ENCODE results near the gene ZCCHC12. TPM values are rescaled to one million over a fixed set of nuclear protein-coding genes. Genes with fewer than 3 reads are reported as not detected.

ZCCHC12 gene
- polyA plus RNA-seq, 1 of the 3 experiments (the other 2 are of a cell fraction) = 0.26 TPM

DNA sequence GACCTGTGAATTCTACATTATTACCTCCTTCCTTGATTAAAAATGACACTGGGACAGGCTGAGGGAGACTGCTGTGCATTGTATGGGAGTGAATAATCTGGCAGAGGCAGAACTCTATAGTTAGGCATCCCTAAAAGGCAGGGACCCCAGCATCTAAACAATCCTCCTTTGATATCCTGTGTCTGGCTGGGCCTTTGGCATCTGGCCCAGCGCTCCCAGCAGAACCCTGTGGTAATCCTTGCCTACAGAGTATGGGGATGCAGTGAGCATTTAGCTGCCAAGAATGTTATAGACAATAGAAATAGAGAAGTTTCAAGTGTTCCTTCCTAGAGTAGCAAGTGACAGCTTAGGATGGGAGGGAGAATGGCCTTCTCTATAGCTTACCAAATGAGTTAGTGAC, 38.5 kb downstream of the ZCCHC12 start (continued):
- no peak for TF ChIP-seq ELF1 (IDR thresholded peaks at IDR 0.05)
- TF ChIP-seq SIN3A (IDR thresholded peaks at IDR 0.05; ENCODE audit: borderline replicate concordance, low read depth, low read length) = no peak
- no peak for TF ChIP-seq CTCF (IDR thresholded peaks at IDR 0.05)
- TF ChIP-seq TEAD4 (IDR thresholded peaks at IDR 0.05; ENCODE audit: borderline replicate concordance, insufficient read depth) = no peak

GRCh38 chrX:118862979-118863378, 39.4 kb downstream of the ZCCHC12 start:
- Histone ChIP-seq H3K36me3 (replicated peaks in 1 of 2; ENCODE audit: control insufficient read depth in 1 of 2, insufficient read depth in 2 of 2, low read length in 1 of 2) (no peaks in the 10 kb centered on the region), H3K9ac (no peak overlapping the region), H2AFZ (ENCODE audit: low read depth) (no peak overlapping the region), H3K4me2 (no peak overlapping the region), H3K27ac (ENCODE audit: low read depth in 2 of 2, low read length in 1 of 2) (no peak overlapping the region), H3K27me3 (ENCODE audit: insufficient read depth) (peaks cover 5% of the 10 kb centered on the region), H4K20me1 (ENCODE audit: insufficient read depth) (no peaks in the 10 kb centered on the region), H3K9me3 (no peaks in the 10 kb centered on the region), H3K4me1 (ENCODE audit: control insufficient read depth in 1 of 2, insufficient read depth in 2 of 2, low read depth in 1 of 2, low read length in 1 of 2) (no peaks in the 10 kb centered on the region; a peak in 1 of 4 replicates), H3F3A (replicated peaks; ENCODE audit: insufficient read depth) (no peaks in the 10 kb centered on the region), H3K4me3 (ENCODE audit: low read depth in 2 of 2, low read length in 1 of 2) (no peak overlapping the region), H3K79me2 (ENCODE audit: insufficient read depth) (no peaks in the 10 kb centered on the region), H3K9me2 (no peaks in the 10 kb centered on the region)
- 35% methylated on average over 4 of the region's 4 CpGs for WGBS (ENCODE audit: low lambda C conversion rate)
- CTCF ChIA-PET = no interaction called here
- TF ChIP-seq MXI1 (IDR thresholded peaks at IDR 0.05; ENCODE audit: low read depth, low read length) (no peak), TAF1 (IDR thresholded peaks at IDR 0.05; ENCODE audit: borderline replicate concordance, low read depth, low read length) (no peak)
- no peak for DNase-seq
- POLR2A ChIA-PET = no interaction called here

DNA sequence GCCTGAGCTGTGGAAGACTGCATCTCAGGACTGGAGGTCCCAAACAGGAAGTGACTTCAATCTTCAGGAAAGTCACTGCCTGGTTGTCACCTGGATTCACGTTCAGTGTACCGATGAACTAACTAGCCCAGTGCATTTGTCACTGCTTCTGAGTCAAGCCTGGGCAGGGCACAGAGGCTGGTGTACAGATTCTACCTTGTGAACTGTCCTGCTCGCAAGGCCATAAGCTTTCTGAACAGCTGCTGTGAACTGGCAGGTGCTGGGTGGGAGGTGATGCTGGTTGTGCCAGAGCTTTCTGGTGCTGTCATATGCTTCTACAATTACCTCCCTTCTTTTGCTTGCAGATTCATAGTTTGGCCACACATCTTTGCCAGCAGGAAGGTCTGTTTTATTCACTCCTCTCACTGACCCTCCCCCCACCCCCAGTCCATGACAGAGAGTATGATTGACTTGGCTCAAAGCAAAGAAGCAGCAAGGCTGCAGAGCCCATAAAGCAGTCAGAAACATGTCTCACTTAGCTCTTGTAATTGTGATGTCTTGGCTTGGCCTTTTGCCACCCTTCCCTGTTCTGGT, 40.5 kb downstream of the ZCCHC12 start:
- no peak for TF ChIP-seq EZH2phosphoT487 (IDR thresholded peaks at IDR 0.05; ENCODE audit: borderline replicate concordance, low read depth)
- TF ChIP-seq MAX (IDR thresholded peaks at IDR 0.05; ENCODE audit: low read depth) = no peak
- TF ChIP-seq RAD21 (IDR thresholded peaks at IDR 0.05; ENCODE audit: low read length) = no peak
- no peak for TF ChIP-seq SIN3A (IDR thresholded peaks at IDR 0.05; ENCODE audit: borderline replicate concordance, low read depth, low read length)
- no peak for TF ChIP-seq RCOR1 (IDR thresholded peaks at IDR 0.05; ENCODE audit: low read length)
- TF ChIP-seq TEAD4 (IDR thresholded peaks at IDR 0.05; ENCODE audit: borderline replicate concordance, insufficient read depth) = no peak
- TF ChIP-seq FOSL2 (IDR thresholded peaks at IDR 0.05; ENCODE audit: borderline replicate concordance, low read depth) = no peak
- TF ChIP-seq GABPA (IDR thresholded peaks at IDR 0.05; ENCODE audit: low read depth) = no peak
- no peak for TF ChIP-seq ZBTB33 (IDR thresholded peaks at IDR 0.05; ENCODE audit: borderline replicate concordance, low read depth)
- Histone ChIP-seq H2AFZ (ENCODE audit: low read depth) (no peak overlapping the region), H3K27ac (ENCODE audit: low read depth in 2 of 2, low read length in 1 of 2) (no peak overlapping the region), H3K79me2 (ENCODE audit: insufficient read depth) (no peaks in the 10 kb centered on the region), H3F3A (replicated peaks; ENCODE audit: insufficient read depth) (no peaks in the 10 kb centered on the region), H3K9me2 (no peaks in the 10 kb centered on the region), H4K20me1 (ENCODE audit: insufficient read depth) (no peaks in the 10 kb centered on the region), H3K9me3 (no peaks in the 10 kb centered on the region), H3K36me3 (replicated peaks in 1 of 2; ENCODE audit: control insufficient read depth in 1 of 2, insufficient read depth in 2 of 2, low read length in 1 of 2) (no peaks in the 10 kb centered on the region), H3K9ac (no peak overlapping the region), H3K4me3 (ENCODE audit: low read depth in 2 of 2, low read length in 1 of 2) (no peak overlapping the region), H3K27me3 (ENCODE audit: insufficient read depth) (peaks cover 5% of the 10 kb centered on the region), H3K4me2 (no peak overlapping the region), H3K4me1 (ENCODE audit: control insufficient read depth in 1 of 2, insufficient read depth in 2 of 2, low read depth in 1 of 2, low read length in 1 of 2) (no peaks in the 10 kb centered on the region; a peak in 1 of 4 replicates)
- DNase-seq = no peak
- ChIA-PET CTCF (interaction anchor here (1.2 kb wide), 1 partner anchor 17 kb away, joined by 5 read pairs; no protein-coding TSS in a partner anchor), POLR2A (no interaction called here)
- WGBS (ENCODE audit: low lambda C conversion rate) = 38% methylated on average over 3 of the region's 3 CpGs

Measured in SK-N-SH (cell line).